ENCODE data around the gene GALNT3.

DNA sequence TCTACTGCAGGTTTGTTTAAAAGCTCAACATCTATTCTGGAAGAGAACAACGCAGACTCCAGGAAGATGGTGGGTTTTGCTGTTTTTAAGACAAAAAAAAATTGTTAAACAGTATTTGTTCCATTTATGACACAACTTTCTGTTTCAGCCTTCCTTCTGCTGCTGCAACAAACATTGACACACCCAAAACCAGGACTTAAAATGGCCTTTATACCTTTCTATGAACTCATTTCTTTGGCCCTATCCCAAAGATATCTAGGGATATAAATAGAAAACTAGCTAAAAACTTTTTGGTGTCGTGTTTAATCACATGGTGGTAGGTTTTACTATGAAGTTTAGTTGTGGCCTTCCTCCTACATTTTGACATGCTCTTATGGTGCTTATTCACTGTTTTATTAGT is 964 bp upstream of the GALNT3 start:
- no peak for TF ChIP-seq YY1 (IDR thresholded peaks at IDR 0.05; ENCODE audit: insufficient read depth, insufficient read length)
- no peak for TF ChIP-seq SUZ12 (IDR thresholded peaks at IDR 0.05; ENCODE audit: extremely low read depth, insufficient read depth, insufficient read length)
